DOHH2 (cell line): ENCODE measurements around the gene TNNT2.

Source experiments
- CTCF ChIP-seq: fragments of 200-600 bp; sonication (generic); IDR thresholded peaks from one replicate; pipeline ENCODE4 v1.5.1; 2014; ENCODE audit warnings: antibody characterized with exemption, mild to moderate bottlenecking, low read depth, low read length; ENCODE audit not compliant: poor library complexity, severe bottlenecking
- EZH2phosphoT487 ChIP-seq: fragments of 200-600 bp; sonication (generic); IDR thresholded peaks from 2 replicates; pipeline ENCODE4 v1.6.1; 2017; ENCODE audit warnings: borderline replicate concordance, mild to moderate bottlenecking, antibody characterized with exemption, low read length, moderate library complexity, mixed read lengths

- no peak for TF ChIP-seq CTCF
- no peak for TF ChIP-seq EZH2phosphoT487
Observed at GRCh38 chr1:201376107-201376463, 1.4 kb downstream of the TNNT2 start.
